DMS114 treated with DMSO at 0.1 percent for 48 hours (cell line): ENCODE measurements around the gene ACKR2.

Experiments used
- DNase-seq: peaks from one replicate; lab custom pipeline; 2025; ENCODE audit not compliant: unreplicated experiment; lab: John Stamatoyannopoulos, UW

Gene ACKR2

DNA sequence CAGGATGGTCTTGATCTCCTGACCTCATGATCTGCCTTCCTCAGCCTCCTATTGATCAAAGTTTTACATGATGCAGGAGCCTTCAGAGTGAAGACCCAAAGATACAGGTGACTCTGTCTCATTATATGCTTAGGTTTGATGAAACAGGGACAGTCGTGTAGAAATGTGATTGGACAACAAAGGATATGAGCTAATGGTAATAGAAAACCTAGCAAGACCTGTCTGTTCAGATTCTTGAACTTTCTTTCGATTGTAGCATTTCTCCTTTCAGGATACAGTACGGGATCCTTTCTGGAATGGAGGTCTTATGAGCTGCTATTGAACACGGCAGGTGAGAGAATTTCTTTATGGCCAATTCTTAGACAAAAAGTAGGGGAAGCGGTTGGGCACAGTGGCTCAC, at the start of gene ACKR2:
ACKR2 (plus strand) TSS at position 244 of the 400 bp plus-strand sequence. CDS start 55,058 bp downstream, outside the sequence.
- DNase-seq: no peak

- no peak for DNase-seq
These were observed 47.1 kb upstream of the ACKR2 start for GRCh38 chr3:42762046-42762724.

DNA sequence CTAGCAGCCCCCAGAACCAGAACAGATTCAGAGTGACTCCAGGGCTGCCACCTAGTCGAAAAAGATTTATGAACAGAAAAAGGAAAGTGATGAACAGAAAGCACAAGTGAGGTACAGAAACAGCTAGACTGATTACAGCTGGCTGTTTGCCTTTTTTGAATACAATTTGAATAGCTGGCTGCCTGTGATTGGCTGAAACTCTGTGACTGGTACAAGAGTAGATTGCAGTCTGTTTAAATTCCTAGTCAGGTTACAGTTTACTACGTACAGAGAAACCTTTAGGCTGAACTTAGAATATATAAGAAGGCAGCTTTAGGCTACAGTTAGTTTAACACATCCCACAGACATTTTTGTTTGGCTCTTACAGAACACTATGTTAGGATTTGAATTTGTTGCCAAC, 46.2 kb upstream of the ACKR2 start:
- no peak for DNase-seq

DNA sequence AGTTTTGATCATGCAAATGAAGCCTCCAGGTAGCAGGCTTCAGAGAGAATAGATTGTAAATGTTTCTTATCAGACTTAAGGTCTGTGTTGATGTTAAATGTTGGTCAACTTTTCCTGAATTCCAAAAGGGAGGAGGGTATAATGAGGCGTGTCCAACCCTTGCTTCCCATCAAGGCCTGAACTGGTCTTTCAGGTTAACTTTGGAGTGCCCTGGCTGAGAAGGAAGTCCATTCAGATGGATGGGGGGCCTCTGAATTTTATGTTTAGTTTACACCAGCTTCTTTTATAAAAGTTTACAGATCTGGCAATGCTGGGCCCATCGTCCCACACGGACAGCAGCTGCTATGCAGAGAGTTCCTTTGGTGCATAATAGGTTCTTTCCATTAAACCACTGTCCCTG, 45.1 kb upstream of the ACKR2 start:
- no peak for DNase-seq

DNA sequence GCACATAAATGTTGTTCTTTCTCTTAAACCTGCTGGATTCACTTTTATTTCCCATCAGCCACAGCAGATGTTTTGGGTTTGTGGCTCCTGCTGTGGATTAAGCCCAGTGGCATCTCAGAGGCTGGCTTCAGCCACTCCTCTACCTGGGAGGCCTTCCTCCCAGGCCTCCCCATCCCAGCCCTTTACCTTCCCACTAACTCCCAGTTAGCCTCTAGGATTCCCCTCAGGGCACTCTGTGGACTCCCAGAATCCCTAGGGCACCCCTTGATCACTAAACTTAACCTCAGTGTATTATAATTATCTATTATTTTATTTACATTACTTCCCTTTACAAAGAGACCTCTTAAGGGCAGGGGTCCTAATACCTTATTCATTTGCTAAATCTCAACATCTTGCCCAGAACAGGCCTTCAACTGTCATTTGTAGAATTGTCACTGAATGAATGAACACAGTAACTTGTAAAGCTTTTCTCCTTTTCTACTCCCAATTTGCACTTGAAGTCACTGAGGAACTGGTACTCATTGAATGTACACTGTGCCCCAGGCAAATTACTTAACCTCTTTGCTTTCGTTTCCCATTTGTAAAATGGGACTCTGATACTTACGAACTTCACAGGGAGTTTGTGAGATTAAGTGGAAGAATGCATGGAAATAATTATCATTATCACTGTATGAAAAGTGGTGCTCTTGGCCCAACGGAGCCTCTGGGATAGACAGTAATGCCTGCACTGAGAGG, 44.5 kb upstream of the ACKR2 start:
- no peak for DNase-seq

DNA sequence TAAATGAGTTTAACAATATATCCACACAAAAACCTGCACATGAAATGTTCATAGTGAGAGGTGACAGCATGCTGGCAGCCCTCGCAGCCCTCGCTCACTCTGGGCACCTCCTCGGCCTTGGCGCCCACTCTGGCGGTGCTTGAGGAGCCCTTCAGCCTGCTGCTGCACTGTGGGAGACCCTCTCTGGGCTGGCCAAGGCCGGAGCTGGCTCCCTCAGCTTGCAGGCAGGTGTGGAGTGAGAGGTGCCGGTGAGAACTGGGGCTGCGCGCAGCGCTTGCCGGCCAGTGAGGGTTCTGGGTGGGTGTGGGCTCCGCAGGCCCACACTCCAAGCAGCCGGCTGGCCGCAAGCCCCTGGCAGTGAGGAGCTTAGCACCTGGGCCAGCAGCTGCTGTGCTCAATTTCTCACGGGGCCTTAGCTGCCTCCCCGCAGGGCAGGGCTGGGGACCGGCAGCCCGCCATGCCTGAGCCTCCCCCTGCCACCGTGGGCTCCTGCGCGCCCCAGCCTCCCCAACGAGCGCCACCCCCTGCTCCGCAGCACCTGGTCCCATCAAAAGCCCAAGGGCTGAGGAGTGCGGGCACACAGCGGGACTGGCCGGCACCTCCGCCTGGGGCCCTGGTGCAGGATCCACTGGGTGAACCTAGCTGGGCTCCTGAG, 39.6 kb upstream of the ACKR2 start:
- DNase-seq: no peak

- DNase-seq: no peak
These were observed 38.0 kb upstream of the ACKR2 start for GRCh38 chr3:42771271-42771670.

DNA sequence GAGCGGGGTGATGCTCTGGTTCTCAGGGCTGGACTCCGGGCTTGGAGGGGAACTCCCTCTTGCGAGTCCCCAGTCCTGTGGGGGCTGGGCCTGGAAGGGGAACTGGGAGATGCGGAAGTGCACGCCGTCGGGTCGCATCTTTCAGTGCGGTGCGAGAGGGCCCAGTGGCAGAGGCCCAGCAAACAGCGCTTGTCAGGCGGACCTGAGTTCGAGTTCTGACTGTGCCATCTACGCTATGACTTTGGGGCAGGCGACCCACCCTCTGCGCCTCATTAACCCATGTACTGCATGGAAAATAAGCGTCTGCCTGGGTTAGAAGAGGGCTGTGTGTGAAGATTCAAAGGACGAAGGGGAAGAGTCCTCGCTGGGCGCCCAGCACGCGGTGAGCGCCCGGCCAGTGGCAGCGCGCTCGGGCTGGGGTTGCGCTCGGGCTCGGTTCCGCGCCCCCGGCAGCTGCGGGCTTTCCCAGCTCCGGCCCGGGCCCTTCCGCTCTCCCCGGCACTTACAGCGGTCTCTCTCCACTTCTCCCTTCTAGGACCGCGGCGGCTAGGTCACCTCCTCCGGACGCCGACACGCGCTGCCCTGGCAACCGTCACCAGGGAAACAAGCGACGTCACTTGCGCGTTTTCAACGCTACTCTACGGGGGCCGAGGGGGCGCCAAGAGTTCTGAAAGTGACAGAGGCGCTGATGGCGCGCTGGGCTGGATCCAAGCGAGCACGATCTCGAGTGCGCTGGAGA, 36.4 kb upstream of the ACKR2 start, which contains the start of gene CCDC13:
CCDC13 (minus strand) TSS at position 584 of the 739 bp plus-strand sequence. CDS start 14,908 bp downstream, outside the sequence.
- DNase-seq: peak; percentile 81

GRCh38 chr3:42773409-42773751, 35.9 kb upstream of the ACKR2 start:
- DNase-seq: no peak

GRCh38 chr3:42778644-42779043, 30.6 kb upstream of the ACKR2 start:
- DNase-seq: no peak

DNA sequence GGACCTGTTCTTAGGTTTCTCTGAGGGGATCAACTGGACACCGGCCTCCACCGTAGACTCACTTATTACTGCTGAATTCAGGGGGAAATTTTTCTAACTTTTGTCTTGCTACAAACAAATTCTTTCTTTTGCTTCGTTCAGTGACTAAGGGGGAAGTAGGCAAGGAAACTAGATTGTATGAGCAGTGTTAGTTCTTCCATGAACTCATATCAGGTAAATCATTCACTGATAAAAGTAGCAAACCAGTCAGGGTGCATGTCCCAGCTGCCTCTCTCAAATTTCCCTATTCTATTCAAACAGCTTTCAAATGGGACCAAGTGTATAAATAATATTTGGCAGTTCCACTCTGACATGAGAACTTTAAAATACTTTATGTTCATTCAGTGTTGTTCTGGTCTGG, 28.8 kb upstream of the ACKR2 start:
- no peak for DNase-seq

DNA sequence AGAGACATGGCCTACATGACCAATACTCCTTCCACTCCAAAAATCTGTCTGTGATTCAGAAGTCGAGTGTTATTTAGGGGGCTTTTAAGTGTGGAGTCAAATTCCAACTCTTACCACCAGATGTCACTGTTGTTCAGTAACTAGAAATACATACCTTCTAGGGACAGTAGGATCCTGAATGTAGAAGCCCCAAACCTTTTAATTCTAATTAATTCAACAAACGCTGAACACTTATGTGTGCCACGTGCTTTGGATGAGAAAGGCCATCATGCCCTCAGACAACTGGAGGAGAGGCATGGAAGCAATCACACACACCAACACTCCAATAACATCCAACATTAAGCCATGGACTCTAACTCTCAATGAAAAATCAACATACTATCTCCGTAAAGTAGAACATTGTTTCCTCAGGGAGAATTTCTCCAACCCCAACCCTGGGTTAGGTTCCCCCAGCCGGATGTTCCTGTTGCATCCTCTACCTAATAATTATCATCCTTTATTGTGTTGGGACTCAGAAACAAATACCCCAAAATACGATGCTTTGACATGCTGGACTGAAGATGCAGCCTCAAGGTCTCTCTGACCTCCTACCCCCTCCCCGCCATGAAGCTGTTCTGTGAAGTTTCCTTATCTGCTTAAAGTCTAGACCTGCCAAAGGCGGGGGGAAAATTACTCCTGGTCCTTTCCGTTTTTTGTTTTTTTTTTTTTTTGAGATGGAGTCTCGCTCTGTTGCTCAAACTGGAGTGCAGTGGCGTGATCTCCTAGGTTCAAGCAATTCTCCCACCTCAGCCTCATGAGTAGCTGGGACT, 28.1 kb upstream of the ACKR2 start:
- DNase-seq: peak; percentile 58

- DNase-seq: no peak
These were observed 23.0 kb upstream of the ACKR2 start for GRCh38 chr3:42786212-42786611.

DNA sequence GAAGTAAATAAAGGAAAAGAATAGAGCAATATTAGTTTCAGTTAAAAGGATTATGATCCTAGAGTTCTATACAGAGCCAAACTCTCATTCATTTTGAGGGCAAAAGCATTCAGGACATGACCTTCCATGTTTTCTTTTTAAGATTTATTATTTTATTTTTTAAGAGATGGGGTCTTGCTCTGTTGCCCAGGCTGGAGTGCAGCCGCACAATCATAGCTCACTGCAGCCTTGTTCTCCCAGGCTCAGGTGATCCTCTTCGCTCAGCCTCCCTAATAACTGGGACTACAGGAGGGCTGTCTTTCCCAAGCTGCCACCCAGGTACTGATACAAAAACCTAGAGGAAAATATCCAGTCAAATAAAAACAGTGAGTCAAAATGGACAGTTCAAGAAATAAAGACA, 22.6 kb upstream of the ACKR2 start:
- no peak for DNase-seq

DNA sequence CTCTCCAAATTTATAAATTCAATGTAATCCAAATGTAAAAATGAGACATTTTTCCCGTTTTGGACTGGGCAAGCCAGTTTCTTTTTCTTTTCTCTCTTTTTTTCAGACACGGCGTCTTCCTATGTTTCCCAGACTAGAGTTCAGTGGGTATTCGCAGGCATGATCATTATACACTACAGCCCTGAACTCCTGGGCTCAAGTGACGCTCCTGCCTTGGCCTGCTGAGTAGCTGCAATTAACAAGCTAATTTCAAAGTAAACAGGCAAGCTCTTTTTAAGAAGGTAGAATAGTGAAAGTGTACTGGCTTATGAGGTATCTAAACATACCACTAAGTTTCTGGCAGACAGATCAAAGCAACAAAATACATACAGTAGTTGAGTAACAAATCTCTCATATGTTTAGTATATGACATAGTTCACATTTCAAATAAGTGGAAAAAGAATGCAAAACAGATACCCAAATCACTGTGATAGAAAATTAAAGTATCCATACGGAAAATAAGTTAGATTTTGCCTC, 18.5 kb upstream of the ACKR2 start:
- no peak for DNase-seq

- DNase-seq: no peak
These were observed 13.5 kb upstream of the ACKR2 start for GRCh38 chr3:42795621-42796181.

- DNase-seq: no peak
These were observed 12.8 kb upstream of the ACKR2 start for GRCh38 chr3:42796332-42796885.

DNA sequence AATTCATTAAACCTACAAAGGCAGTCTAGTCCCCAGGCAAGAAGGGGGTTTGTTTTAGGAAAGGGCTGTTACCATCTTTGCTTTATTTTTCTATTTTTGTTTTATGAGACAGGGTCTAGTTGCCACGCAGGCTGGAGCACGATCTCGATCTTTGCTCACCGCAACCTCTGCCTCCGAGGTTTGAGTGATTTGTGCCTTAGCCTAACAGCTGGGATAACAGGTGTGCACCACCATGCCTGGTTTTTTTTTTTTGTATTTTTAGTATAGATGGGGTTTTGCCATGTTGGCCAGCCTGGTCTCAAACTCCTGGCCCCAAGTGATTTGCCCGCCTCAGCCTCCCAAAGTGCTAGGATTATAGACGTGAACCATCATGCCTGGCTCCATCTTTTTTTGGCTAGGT, 9.9 kb upstream of the ACKR2 start:
- no peak for DNase-seq

- no peak for DNase-seq
These were observed 9.0 kb upstream of the ACKR2 start for GRCh38 chr3:42800251-42800650.
